Iris pigment epithelial cell (primary cell): ENCODE measurements around the gene PLXNB3.
"Not testable (repeated sequence)": the region's sequence is repeated elsewhere in the genome, so short reads cannot be mapped to it uniquely, and the experiment has no call there.

Experiments used
- DNase-seq: peaks from one replicate; pipeline ENCODE4 v3.0.0-alpha.2; 2011; ENCODE audit warnings: low read depth

PLXNB3 gene

GRCh38 chrX:153732401-153732800 is 31.6 kb upstream of the PLXNB3 start:
- DNase-seq: no peak

- no peak for DNase-seq
These were observed 30.3 kb upstream of the PLXNB3 start for GRCh38 chrX:153733651-153734240.

- no peak for DNase-seq
These were observed 29.2 kb upstream of the PLXNB3 start for GRCh38 chrX:153734871-153735270.

- peak; percentile 9 for DNase-seq
These were observed 28.8 kb upstream of the PLXNB3 start for GRCh38 chrX:153735274-153735673.

GRCh38 chrX:153736071-153736820 is 27.8 kb upstream of the PLXNB3 start:
- no peak for DNase-seq

- no peak for DNase-seq
These were observed 27.1 kb upstream of the PLXNB3 start for GRCh38 chrX:153736871-153737441.

- DNase-seq: no peak
These were observed 25.9 kb upstream of the PLXNB3 start for GRCh38 chrX:153738056-153738605.

- DNase-seq: no peak
These were observed 24.1 kb upstream of the PLXNB3 start for GRCh38 chrX:153739754-153740486.

GRCh38 chrX:153740631-153741222 is 23.3 kb upstream of the PLXNB3 start:
- no peak for DNase-seq

GRCh38 chrX:153741446-153741845 is 22.6 kb upstream of the PLXNB3 start:
- DNase-seq: no peak

- not testable (repeated sequence) for DNase-seq
These were observed 21.9 kb upstream of the PLXNB3 start for GRCh38 chrX:153742111-153742510.

- DNase-seq: not testable (repeated sequence)
These were observed 21.1 kb upstream of the PLXNB3 start for GRCh38 chrX:153742796-153743467.

- not testable (repeated sequence) for DNase-seq
These were observed 20.4 kb upstream of the PLXNB3 start for GRCh38 chrX:153743468-153744209.

GRCh38 chrX:153744210-153745066 is 19.6 kb upstream of the PLXNB3 start:
- no peak for DNase-seq

- DNase-seq: not testable (repeated sequence)
These were observed 19.0 kb upstream of the PLXNB3 start for GRCh38 chrX:153745067-153745433.

GRCh38 chrX:153746359-153746758 is 17.7 kb upstream of the PLXNB3 start:
- DNase-seq: no peak

GRCh38 chrX:153746991-153747390 is 17.1 kb upstream of the PLXNB3 start:
- DNase-seq: not testable (repeated sequence)

GRCh38 chrX:153749017-153749416 is 15.0 kb upstream of the PLXNB3 start:
- not testable (repeated sequence) for DNase-seq

- DNase-seq: no peak
These were observed 13.8 kb upstream of the PLXNB3 start for GRCh38 chrX:153750127-153750774.
